BE2C (cell line): ENCODE results near the gene SMIM13.

Source experiments
- DNase-seq: peaks from one replicate; pipeline ENCODE4 v3.0.0-alpha.2; 2020
- H3K27me3 ChIP-seq: fragments of 250-450 bp; sonication (Bioruptor Pico); 2 replicates; pipeline ENCODE4 v1.5.1; 2020; ENCODE audit warnings: mild to moderate bottlenecking
- H3K36me3 ChIP-seq: fragments of 250-450 bp; sonication (Bioruptor Pico); 2 replicates; pipeline ENCODE4 v1.5.1; 2020; ENCODE audit warnings: mild to moderate bottlenecking
- H3K4me1 ChIP-seq: fragments of 250-450 bp; sonication (Bioruptor Pico); 2 replicates; pipeline ENCODE4 v1.5.1; 2020
- H3K4me3 ChIP-seq: 2 replicates; pipeline ENCODE4 v1.5.1; 2011; ENCODE audit warnings: low read depth, low read length
- H3K9me3 ChIP-seq: fragments of 250-450 bp; sonication (Bioruptor Pico); 2 replicates; pipeline ENCODE4 v1.5.1; 2020
- CTCF ChIP-seq: IDR thresholded peaks from 2 replicates; pipeline ENCODE4 v1.5.1; 2012; ENCODE audit warnings: mild to moderate bottlenecking, low read depth, low read length

Gene SMIM13

GRCh38 chr6:11160199-11160598 is 66.6 kb downstream of the SMIM13 start:
- Histone ChIP-seq H3K4me1 (no peaks in the 10 kb centered on the region), H3K27me3 (no peaks in the 10 kb centered on the region; the same call in 1 of the 2 replicates), H3K36me3 (no peaks in the 10 kb centered on the region), H3K9me3 (no peaks in the 10 kb centered on the region), H3K4me3 (no peak overlapping the region)
- DNase-seq, result no peak
- TF ChIP-seq CTCF, result no peak

- DNase-seq, result no peak
- Histone ChIP-seq H3K36me3 (no peaks in the 10 kb centered on the region), H3K27me3 (no peaks in the 10 kb centered on the region; the same call in 1 of the 2 replicates), H3K4me3 (no peak overlapping the region), H3K4me1 (no peaks in the 10 kb centered on the region), H3K9me3 (no peaks in the 10 kb centered on the region)
- no peak for TF ChIP-seq CTCF
Measured at GRCh38 chr6:11161031-11161956, 67.7 kb downstream of the SMIM13 start.

GRCh38 chr6:11162262-11162661 is 68.6 kb downstream of the SMIM13 start:
- no peak for DNase-seq
- Histone ChIP-seq H3K36me3 (no peaks in the 10 kb centered on the region), H3K27me3 (no peaks in the 10 kb centered on the region), H3K4me1 (no peaks in the 10 kb centered on the region), H3K9me3 (no peaks in the 10 kb centered on the region), H3K4me3 (no peak overlapping the region)
- no peak for TF ChIP-seq CTCF

GRCh38 chr6:11163932-11164331 is 70.3 kb downstream of the SMIM13 start:
- TF ChIP-seq CTCF, result no peak
- Histone ChIP-seq H3K36me3 (no peaks in the 10 kb centered on the region), H3K27me3 (no peaks in the 10 kb centered on the region), H3K9me3 (no peaks in the 10 kb centered on the region), H3K4me3 (no peak overlapping the region), H3K4me1 (no peaks in the 10 kb centered on the region)
- no peak for DNase-seq

GRCh38 chr6:11164717-11165646 is 71.3 kb downstream of the SMIM13 start:
- no peak for TF ChIP-seq CTCF
- DNase-seq, result no peak
- no peaks in the 10 kb centered on the region for H3K9me3 ChIP-seq
- no peaks in the 10 kb centered on the region for H3K27me3 ChIP-seq
- H3K4me3 ChIP-seq, result no peak overlapping the region
- H3K36me3 ChIP-seq, result no peaks in the 10 kb centered on the region
- H3K4me1 ChIP-seq, result no peaks in the 10 kb centered on the region
